Activated naive CD8-positive, alpha-beta T cell treated with anti-CD3 and anti-CD28 coated beads, Interleukin-2, amount 50 U/mL, for 24 hours (primary cell): ENCODE measurements around the gene PRPF38B.
"Not testable (repeated sequence)": the region's sequence is repeated elsewhere in the genome, so short reads cannot be mapped to it uniquely, and the experiment has no call there.

Experiments
- ATAC-seq: fragments of 150-1000 bp; cut with Tn5 transposase; one replicate; pipeline ENCODE4 v1.10.0; 2021
- DNase-seq: peaks from one replicate; pipeline ENCODE4 v3.0.0; 2021
- H3K27ac Mint-ChIP-seq: one replicate; pipeline ENCODE4 v1.8.0; 2021; ENCODE audit warnings: mild to moderate bottlenecking, mixed read lengths
- H3K27me3 Mint-ChIP-seq: one replicate; pipeline ENCODE4 v1.8.0; 2021; ENCODE audit warnings: mixed read lengths
- H3K36me3 Mint-ChIP-seq: one replicate; pipeline ENCODE4 v1.8.0; 2021; ENCODE audit warnings: low read depth, mixed read lengths
- H3K4me1 Mint-ChIP-seq: one replicate; pipeline ENCODE4 v1.8.0; 2021; ENCODE audit warnings: mixed read lengths
- H3K4me3 Mint-ChIP-seq: one replicate; pipeline ENCODE4 v1.8.0; 2021; ENCODE audit warnings: mild to moderate bottlenecking, moderate library complexity, mixed read lengths
- H3K9me3 Mint-ChIP-seq: one replicate; pipeline ENCODE4 v1.8.0; 2021; ENCODE audit warnings: mixed read lengths

PRPF38B gene

GRCh38 chr1:108667422-108667821 lies 24.7 kb upstream of the PRPF38B start:
- DNase-seq, H3K27me3 Mint-ChIP-seq, H3K27ac Mint-ChIP-seq, H3K9me3 Mint-ChIP-seq, ATAC-seq, H3K4me3 Mint-ChIP-seq, H3K36me3 Mint-ChIP-seq: not testable (repeated sequence)
- H3K4me1 Mint-ChIP-seq: peaks cover 36% of the 10 kb centered on the region

DNA sequence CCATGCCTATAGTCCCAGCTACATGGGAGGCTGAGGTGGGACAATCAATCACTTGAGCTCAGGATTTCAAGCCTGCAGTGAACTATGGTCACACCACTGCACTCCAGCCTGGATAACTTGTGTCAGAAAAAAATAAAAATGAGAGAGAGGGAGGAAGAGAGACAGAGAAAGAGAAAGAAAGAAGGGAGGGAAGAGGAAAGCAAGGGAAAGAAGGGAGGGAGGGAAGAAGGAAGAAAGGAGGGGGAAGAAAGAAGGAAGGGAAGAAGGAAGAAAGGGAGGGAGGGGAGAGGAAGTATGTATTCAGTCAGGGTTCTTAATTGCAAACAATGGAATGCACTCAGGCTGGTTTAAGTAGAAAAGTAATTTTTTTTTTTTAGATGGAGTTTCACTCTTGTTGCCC lies 23.3 kb upstream of the PRPF38B start:
- no peak overlapping the region for H3K27ac Mint-ChIP-seq
- peaks cover 27% of the 10 kb centered on the region for H3K4me1 Mint-ChIP-seq
- no peaks in the 10 kb centered on the region for H3K36me3 Mint-ChIP-seq
- H3K4me3 Mint-ChIP-seq: no peak overlapping the region
- no peak for DNase-seq
- H3K9me3 Mint-ChIP-seq: no peaks in the 10 kb centered on the region
- ATAC-seq: no peak
- H3K27me3 Mint-ChIP-seq: no peaks in the 10 kb centered on the region

DNA sequence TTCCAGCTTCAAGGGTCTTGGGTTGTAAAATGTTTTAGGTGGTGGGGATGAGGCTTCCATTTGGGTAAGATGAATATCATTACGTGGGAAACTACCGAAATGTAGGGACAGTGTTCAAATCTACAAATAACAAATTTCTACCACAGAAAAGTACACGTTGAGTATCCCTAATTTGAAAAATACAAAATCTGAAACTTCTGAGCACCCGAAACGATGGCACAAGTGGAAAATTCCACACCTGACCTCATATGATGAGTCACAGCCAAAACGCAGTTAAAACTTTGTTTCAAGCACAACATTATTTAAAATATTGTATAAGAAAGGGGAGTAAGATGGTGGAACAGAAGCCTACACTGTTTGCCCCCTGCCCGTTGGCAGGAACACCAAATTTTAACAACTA lies 22.4 kb upstream of the PRPF38B start:
- no peak for DNase-seq
- Mint-ChIP-seq H3K36me3 (no peaks in the 10 kb centered on the region), H3K27ac (peak overlapping the region; percentile 77), H3K4me3 (no peak overlapping the region), H3K27me3 (no peaks in the 10 kb centered on the region), H3K4me1 (peaks cover 27% of the 10 kb centered on the region), H3K9me3 (no peaks in the 10 kb centered on the region)
- peak; percentile 40 for ATAC-seq

- Mint-ChIP-seq H3K27me3 (no peaks in the 10 kb centered on the region), H3K27ac (peak overlapping the region; percentile 77), H3K4me3 (no peak overlapping the region), H3K9me3 (no peaks in the 10 kb centered on the region), H3K36me3 (no peaks in the 10 kb centered on the region), H3K4me1 (peaks cover 27% of the 10 kb centered on the region)
- peak; percentile 20 for ATAC-seq
- no peak for DNase-seq
Observed at GRCh38 chr1:108670131-108670773, 21.9 kb upstream of the PRPF38B start.

DNA sequence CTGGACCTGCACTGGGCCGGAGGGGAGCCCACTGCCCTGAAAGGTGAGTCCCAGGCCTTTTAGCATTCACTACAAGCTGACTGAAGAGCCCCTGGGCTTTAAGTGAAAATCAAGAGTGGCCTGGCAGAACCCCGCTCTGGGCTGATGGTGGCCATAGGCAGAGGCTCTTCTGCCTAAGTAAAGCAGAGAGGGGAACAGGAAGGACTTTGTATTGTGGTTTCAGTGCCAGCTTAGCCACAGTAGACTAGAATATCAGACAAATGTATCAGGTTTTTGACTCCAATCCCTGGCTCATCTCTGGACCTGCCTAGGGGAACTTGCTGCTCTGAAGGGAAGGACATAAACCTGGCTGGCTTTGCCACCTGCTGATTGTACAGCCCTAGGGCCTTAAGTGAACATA lies 21.0 kb upstream of the PRPF38B start:
- no peak overlapping the region for H3K4me3 Mint-ChIP-seq
- H3K27ac Mint-ChIP-seq: no peak overlapping the region
- H3K36me3 Mint-ChIP-seq: no peaks in the 10 kb centered on the region
- no peaks in the 10 kb centered on the region for H3K9me3 Mint-ChIP-seq
- no peak for ATAC-seq
- peaks cover 27% of the 10 kb centered on the region for H3K4me1 Mint-ChIP-seq
- DNase-seq: no peak
- H3K27me3 Mint-ChIP-seq: no peaks in the 10 kb centered on the region

GRCh38 chr1:108678706-108679105 lies 13.4 kb upstream of the PRPF38B start:
- Mint-ChIP-seq H3K36me3 (no peaks in the 10 kb centered on the region), H3K9me3 (no peaks in the 10 kb centered on the region), H3K27ac (no peak overlapping the region), H3K4me1 (peaks cover 9% of the 10 kb centered on the region), H3K4me3 (no peak overlapping the region), H3K27me3 (peaks cover 7% of the 10 kb centered on the region)
- ATAC-seq: no peak
- no peak for DNase-seq

- ATAC-seq (no peak), DNase-seq (no peak)
- H3K27ac Mint-ChIP-seq: peak overlapping the region; percentile 60
- no peaks in the 10 kb centered on the region for H3K36me3 Mint-ChIP-seq
- H3K9me3 Mint-ChIP-seq: no peaks in the 10 kb centered on the region
- peak overlapping the region; percentile 29 for H3K4me3 Mint-ChIP-seq
- peaks cover 9% of the 10 kb centered on the region for H3K4me1 Mint-ChIP-seq
- H3K27me3 Mint-ChIP-seq: peaks cover 7% of the 10 kb centered on the region
Observed at GRCh38 chr1:108679586-108680213, 12.4 kb upstream of the PRPF38B start.

GRCh38 chr1:108681701-108682100 lies 10.4 kb upstream of the PRPF38B start:
- H3K9me3 Mint-ChIP-seq, H3K36me3 Mint-ChIP-seq, H3K4me3 Mint-ChIP-seq, DNase-seq, H3K27ac Mint-ChIP-seq, H3K4me1 Mint-ChIP-seq, H3K27me3 Mint-ChIP-seq, ATAC-seq: not testable (repeated sequence)

DNA sequence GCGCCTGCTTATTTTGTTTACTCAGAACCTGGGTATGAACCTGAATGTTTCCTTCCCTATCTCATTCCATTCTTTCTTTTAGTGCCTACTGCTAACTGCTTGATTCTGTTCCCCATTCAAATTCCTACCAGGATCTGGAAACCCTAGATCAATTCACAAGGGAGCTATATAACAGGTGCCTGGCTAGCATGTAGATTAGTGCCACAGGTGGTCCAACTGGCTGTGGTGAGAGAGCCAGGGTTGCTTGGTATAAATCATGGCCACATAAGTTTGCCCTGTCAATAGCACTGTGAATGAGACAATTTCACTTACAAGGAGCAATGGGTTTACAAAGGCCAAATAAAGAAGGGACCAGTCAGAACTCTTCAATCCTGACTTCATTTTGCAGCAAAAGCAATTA lies 6.6 kb upstream of the PRPF38B start:
- Mint-ChIP-seq H3K9me3 (no peaks in the 10 kb centered on the region), H3K27me3 (peaks cover 7% of the 10 kb centered on the region), H3K36me3 (no peaks in the 10 kb centered on the region), H3K27ac (no peak overlapping the region), H3K4me1 (peaks cover 5% of the 10 kb centered on the region), H3K4me3 (no peak overlapping the region)
- ATAC-seq (no peak), DNase-seq (no peak)

GRCh38 chr1:108686614-108687313 lies 5.3 kb upstream of the PRPF38B start:
- H3K36me3 Mint-ChIP-seq: no peaks in the 10 kb centered on the region
- no peak for DNase-seq
- no peak overlapping the region for H3K4me3 Mint-ChIP-seq
- no peak overlapping the region for H3K27ac Mint-ChIP-seq
- H3K4me1 Mint-ChIP-seq: peaks cover 16% of the 10 kb centered on the region
- H3K27me3 Mint-ChIP-seq: peaks cover 5% of the 10 kb centered on the region
- H3K9me3 Mint-ChIP-seq: no peaks in the 10 kb centered on the region
- ATAC-seq: no peak

- no peak for ATAC-seq
- H3K4me3 Mint-ChIP-seq: peak overlapping the region; percentile 87
- peaks cover 35% of the 10 kb centered on the region for H3K36me3 Mint-ChIP-seq
- no peaks in the 10 kb centered on the region for H3K27me3 Mint-ChIP-seq
- peak overlapping the region; percentile 98 for H3K27ac Mint-ChIP-seq
- peaks cover 32% of the 10 kb centered on the region for H3K4me1 Mint-ChIP-seq
- DNase-seq: no peak
- no peaks in the 10 kb centered on the region for H3K9me3 Mint-ChIP-seq
Observed at GRCh38 chr1:108691128-108691941, 775 bp upstream of the PRPF38B start.

DNA sequence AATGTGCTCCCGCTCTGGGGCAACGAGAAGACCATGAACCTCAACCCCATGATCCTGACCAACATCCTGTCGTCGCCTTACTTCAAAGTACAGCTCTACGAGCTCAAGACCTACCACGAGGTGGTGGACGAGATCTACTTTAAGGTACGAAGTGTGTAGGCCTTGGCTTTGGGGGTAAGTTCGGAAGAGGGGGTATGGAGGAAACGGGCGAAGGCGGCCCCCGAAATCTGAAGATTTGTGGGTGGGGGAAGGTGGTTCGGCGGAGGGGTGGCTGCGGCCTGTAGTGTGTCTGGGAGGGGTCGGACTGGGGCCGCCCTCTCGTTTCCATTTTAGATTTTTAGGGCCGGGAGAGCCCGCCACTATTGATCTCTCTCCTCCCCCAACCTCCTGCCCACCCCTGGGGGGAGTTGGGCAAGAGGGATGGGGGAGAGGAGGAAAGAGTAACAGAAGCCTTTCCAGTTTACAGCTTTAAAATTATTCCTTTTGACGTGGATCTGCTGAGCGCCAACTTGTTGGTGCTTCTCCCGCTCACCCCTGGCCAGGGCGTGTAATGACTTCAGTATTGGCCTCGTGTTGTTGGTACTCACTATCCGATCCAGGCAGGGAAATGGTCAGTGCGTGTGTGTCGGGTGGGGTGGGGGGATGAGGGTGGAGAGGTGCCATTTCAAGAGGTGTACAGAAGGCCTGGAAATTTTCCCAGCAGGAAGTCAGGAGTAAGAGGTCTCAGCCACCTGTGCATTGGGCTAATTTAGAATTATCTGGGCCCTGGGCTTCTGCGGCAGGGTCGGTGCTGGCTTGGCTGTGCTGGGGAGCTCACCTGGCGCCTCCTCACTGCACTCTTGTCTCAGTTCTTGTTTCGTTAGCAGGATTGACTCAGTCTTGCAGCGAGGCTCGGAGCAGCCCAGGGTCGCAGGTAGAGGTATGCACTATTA lies 880 bp downstream of the PRPF38B start:
- H3K4me3 Mint-ChIP-seq: peak overlapping the region; percentile 87
- no peaks in the 10 kb centered on the region for H3K27me3 Mint-ChIP-seq
- peaks cover 48% of the 10 kb centered on the region for H3K4me1 Mint-ChIP-seq
- peak; percentile 59 for DNase-seq
- no peaks in the 10 kb centered on the region for H3K9me3 Mint-ChIP-seq
- ATAC-seq: peak; percentile 53
- peaks cover 50% of the 10 kb centered on the region for H3K36me3 Mint-ChIP-seq
- H3K27ac Mint-ChIP-seq: peak overlapping the region; percentile 98

DNA sequence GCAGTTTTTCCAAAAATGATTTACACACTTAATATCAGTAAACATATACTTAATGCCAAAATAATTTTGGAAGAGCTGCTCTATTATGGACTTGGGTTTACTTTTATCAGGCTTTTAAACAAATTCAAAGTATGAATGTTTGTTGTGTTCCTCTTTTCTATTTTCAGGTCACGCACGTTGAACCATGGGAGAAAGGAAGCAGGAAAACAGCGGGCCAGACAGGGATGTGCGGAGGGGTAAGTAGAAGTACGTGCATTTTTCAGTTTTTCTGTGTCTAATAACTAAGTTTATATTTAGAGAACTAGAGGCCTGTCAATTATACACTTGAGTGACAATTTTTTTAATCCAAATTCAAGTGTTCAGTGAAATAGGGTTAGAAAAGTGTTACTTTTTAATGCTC lies 3.4 kb downstream of the PRPF38B start:
- H3K4me3 Mint-ChIP-seq: peak overlapping the region; percentile 75
- no peaks in the 10 kb centered on the region for H3K9me3 Mint-ChIP-seq
- peaks cover 75% of the 10 kb centered on the region for H3K36me3 Mint-ChIP-seq
- DNase-seq: no peak
- H3K4me1 Mint-ChIP-seq: peaks cover 63% of the 10 kb centered on the region
- H3K27ac Mint-ChIP-seq: peak overlapping the region; percentile 84
- no peaks in the 10 kb centered on the region for H3K27me3 Mint-ChIP-seq
- no peak for ATAC-seq
